CD4-positive, alpha-beta memory T cell (primary cell): ENCODE measurements around the gene LRP11. TPM values are rescaled to one million over a fixed set of nuclear protein-coding genes. Genes with fewer than 3 reads are reported as not detected.

Experiments used
- CTCF ChIA-PET: fragments of 350-600 bp; sonication (Branson Sonifier 250); formaldehyde crosslinking; loops from one replicate; lab custom pipeline; 2021; ENCODE audit warnings: inconsistent platforms; ENCODE audit not compliant: partially characterized antibody; lab: Charles Lee
- POLR2A ChIA-PET: fragments of 350-600 bp; sonication (Branson Sonifier 250); formaldehyde crosslinking; loops from one replicate; lab custom pipeline; 2021; ENCODE audit not compliant: partially characterized antibody; lab: Charles Lee
- DNase-seq, 5 donors: peaks; one replicate each; pipeline versions ENCODE4 v3.0.0 to v3.0.0-alpha.2; 2020 to 2022; ENCODE audit warnings: mixed read lengths in 1 of 5
- H3K27ac ChIP-seq: one replicate; pipeline ENCODE4 v1.7.0; 2013; ENCODE audit warnings: low read depth, low read length
- H3K27me3 ChIP-seq: 2 replicates; pipeline ENCODE4 v1.7.0; 2013; ENCODE audit warnings: mild to moderate bottlenecking, low read length, moderate library complexity; ENCODE audit not compliant: insufficient read depth
- H3K36me3 ChIP-seq: 2 replicates; pipeline ENCODE4 v1.7.0; 2013; ENCODE audit warnings: mild to moderate bottlenecking, low read length, moderate library complexity; ENCODE audit not compliant: insufficient read depth
- H3K4me1 ChIP-seq: 2 replicates; pipeline ENCODE4 v1.7.0; 2013; ENCODE audit warnings: mild to moderate bottlenecking, low read length, moderate library complexity; ENCODE audit not compliant: insufficient read depth
- H3K4me3 ChIP-seq, 2 donors: one replicate each; pipeline ENCODE4 v1.7.0; 2013; ENCODE audit warnings: low read length in 2 of 2, mild to moderate bottlenecking in 1 of 2
- H3K9me3 ChIP-seq, 2 donors: one replicate each; pipeline ENCODE4 v1.7.0; 2013; ENCODE audit warnings: low read length in 2 of 2, control low read depth in 1 of 2; ENCODE audit not compliant: control insufficient read depth in 1 of 2
- H3K27ac Mint-ChIP-seq, 7 donors: one replicate each; pipeline ENCODE4 v1.8.0; 2020 to 2021; ENCODE audit warnings: mixed read lengths in 7 of 7, mild to moderate bottlenecking in 6 of 7, inconsistent platforms in 3 of 7, moderate library complexity in 3 of 7
- H3K27me3 Mint-ChIP-seq, 2 donors: one replicate each; pipeline ENCODE4 v1.8.0; 2020 to 2021; ENCODE audit warnings: mixed read lengths in 2 of 2
- H3K36me3 Mint-ChIP-seq, 2 donors: one replicate each; pipeline ENCODE4 v1.8.0; 2020 to 2021; ENCODE audit warnings: mixed read lengths in 2 of 2, inconsistent platforms in 1 of 2, mild to moderate bottlenecking in 1 of 2
- H3K4me1 Mint-ChIP-seq, 4 donors: one replicate each; pipeline ENCODE4 v1.8.0; 2020 to 2021; ENCODE audit warnings: mixed read lengths in 4 of 4, mild to moderate bottlenecking in 1 of 4
- H3K4me3 Mint-ChIP-seq, 8 donors: one replicate each; pipeline ENCODE4 v1.8.0; 2020 to 2021; ENCODE audit warnings: mixed read lengths in 8 of 8, mild to moderate bottlenecking in 7 of 8, moderate library complexity in 6 of 8, inconsistent platforms in 3 of 8
- H3K9me3 Mint-ChIP-seq, 8 donors: one replicate each; pipeline ENCODE4 v1.8.0; 2020 to 2021; ENCODE audit warnings: mixed read lengths in 8 of 8, mild to moderate bottlenecking in 5 of 8, inconsistent platforms in 3 of 8, moderate library complexity in 1 of 8
- intact Hi-C: fragments of 100-400 bp; cut with micrococcal nuclease; formaldehyde crosslinking; loops from one replicate; pipeline ENCODE4 v1.15.1; 2023
- polyA plus RNA-seq, 2 donors: library from polyadenylated mRNA; unstranded; fragments of 300-500 nt; fragmentation: Illumina TruSeq; gene quantifications; one replicate each; pipeline ENCODE4 v1.2.3, GENCODE V29; 2021
- total RNA-seq, 2 experiments: library from RNA; stranded (reverse); gene quantifications; one replicate each; pipeline ENCODE4 v1.2.3, GENCODE V29; 2021

Gene LRP11
- total and polyA plus RNA-seq, 4 experiments from 2014 or later = 1.2 to 5.6 (median 3.0) TPM

- peaks cover 0 to 2% of the 10 kb centered on the region in 2 donors for H3K27me3 Mint-ChIP-seq
- H3K36me3 Mint-ChIP-seq = no peaks in the 10 kb centered on the region
- no peaks in the 10 kb centered on the region for H3K4me1 Mint-ChIP-seq
- no peak overlapping the region for H3K4me3 Mint-ChIP-seq
- no peaks in the 10 kb centered on the region for H3K9me3 Mint-ChIP-seq
- H3K27ac Mint-ChIP-seq = peak overlapping the region in 1 of 7 donors; percentile 19
- ChIA-PET POLR2A (no interaction called here), CTCF (interaction anchor here (0.7 to 3.2 kb wide), 12 partner anchors 9 to 297 kb away, joined by 3 to 12 read pairs (median 4); partner anchors contain the start of gene LRP11)
- DNase-seq = peak in 3 of 5 donors; percentile 11 to 15 (median 14)
- Histone ChIP-seq H3K4me3 (no peak overlapping the region), H3K36me3 (no peaks in the 10 kb centered on the region), H3K27ac (no peak overlapping the region), H3K27me3 (no peaks in the 10 kb centered on the region), H3K9me3 (no peaks in the 10 kb centered on the region), H3K4me1 (no peaks in the 10 kb centered on the region)
- intact Hi-C loops = loop anchor here (1.0 kb wide), 1 partner anchor 24 kb away; the partner anchor contains the start of gene LRP11
These were observed 23.6 kb downstream of the LRP11 start for GRCh38 chr6:149840345-149841075.

- H3K27ac ChIP-seq = no peak overlapping the region
- Mint-ChIP-seq H3K9me3 (no peaks in the 10 kb centered on the region), H3K36me3 (no peaks in the 10 kb centered on the region), H3K4me3 (no peak overlapping the region), H3K4me1 (peaks cover 0 to 4% (median 2%) of the 10 kb centered on the region in 4 donors), H3K27ac (no peak overlapping the region), H3K27me3 (peaks cover 0 to 2% of the 10 kb centered on the region in 2 donors)
- H3K27me3 ChIP-seq = no peaks in the 10 kb centered on the region
- H3K4me3 ChIP-seq = no peak overlapping the region
- peak; percentile 69 to 78 (median 70) for DNase-seq
- H3K9me3 ChIP-seq = no peaks in the 10 kb centered on the region
- intact Hi-C loops = loop anchor here (1.0 to 2.0 kb wide), 5 partner anchors 31 to 560 kb away; no protein-coding TSS in a partner anchor
- CTCF ChIA-PET = interaction anchor here (0.7 to 3.2 kb wide), 21 partner anchors 9 to 236 kb away, joined by 3 to 18 read pairs (median 4); no protein-coding TSS in a partner anchor
- H3K4me1 ChIP-seq = peaks cover 3% of the 10 kb centered on the region
- no peaks in the 10 kb centered on the region for H3K36me3 ChIP-seq
- POLR2A ChIA-PET = no interaction called here
These were observed 29.4 kb downstream of the LRP11 start for GRCh38 chr6:149834513-149835481.

GRCh38 chr6:149833651-149834050, 30.5 kb downstream of the LRP11 start:
- Histone ChIP-seq H3K36me3 (no peaks in the 10 kb centered on the region), H3K4me3 (no peak overlapping the region), H3K27ac (no peak overlapping the region), H3K27me3 (no peaks in the 10 kb centered on the region), H3K9me3 (no peaks in the 10 kb centered on the region), H3K4me1 (peaks cover 3% of the 10 kb centered on the region)
- H3K27ac Mint-ChIP-seq = no peak overlapping the region
- no peaks in the 10 kb centered on the region for H3K36me3 Mint-ChIP-seq
- no peak overlapping the region for H3K4me3 Mint-ChIP-seq
- DNase-seq = no peak
- peaks cover 0 to 4% (median 2%) of the 10 kb centered on the region in 4 donors for H3K4me1 Mint-ChIP-seq
- H3K27me3 Mint-ChIP-seq = no peaks in the 10 kb centered on the region
- POLR2A ChIA-PET = no interaction called here
- no peaks in the 10 kb centered on the region for H3K9me3 Mint-ChIP-seq
- CTCF ChIA-PET = interaction anchor here (1.0 to 1.8 kb wide), 4 partner anchors 9 to 123 kb away, joined by 4 to 7 read pairs (median 5); no protein-coding TSS in a partner anchor
- intact Hi-C loops = loop anchor here (1.0 to 2.0 kb wide), 5 partner anchors 32 to 561 kb away; no protein-coding TSS in a partner anchor

- H3K9me3 ChIP-seq = no peaks in the 10 kb centered on the region
- Mint-ChIP-seq H3K4me1 (peaks cover 0 to 4% (median 2%) of the 10 kb centered on the region in 4 donors), H3K4me3 (no peak overlapping the region), H3K36me3 (no peaks in the 10 kb centered on the region), H3K27me3 (no peaks in the 10 kb centered on the region), H3K27ac (no peak overlapping the region), H3K9me3 (no peaks in the 10 kb centered on the region)
- H3K4me1 ChIP-seq = peaks cover 3% of the 10 kb centered on the region
- DNase-seq = no peak
- H3K27ac ChIP-seq = no peak overlapping the region
- intact Hi-C loops = no loop called here
- no peak overlapping the region for H3K4me3 ChIP-seq
- H3K27me3 ChIP-seq = no peaks in the 10 kb centered on the region
- ChIA-PET POLR2A (no interaction called here), CTCF (interaction anchor here (1.0 to 2.3 kb wide), 5 partner anchors 8 to 185 kb away, joined by 3 to 10 read pairs (median 4); no protein-coding TSS in a partner anchor)
- no peaks in the 10 kb centered on the region for H3K36me3 ChIP-seq
These were observed 32.8 kb downstream of the LRP11 start for GRCh38 chr6:149831308-149831820.

GRCh38 chr6:149830731-149831307, 33.3 kb downstream of the LRP11 start:
- ChIA-PET POLR2A (no interaction called here), CTCF (interaction anchor here (1.0 to 2.3 kb wide), 7 partner anchors 9 to 186 kb away, joined by 3 to 10 read pairs (median 4); no protein-coding TSS in a partner anchor)
- intact Hi-C loops = no loop called here
- Histone ChIP-seq H3K36me3 (no peaks in the 10 kb centered on the region), H3K4me3 (no peak overlapping the region), H3K9me3 (no peaks in the 10 kb centered on the region), H3K27me3 (no peaks in the 10 kb centered on the region), H3K4me1 (peaks cover 3% of the 10 kb centered on the region), H3K27ac (no peak overlapping the region)
- Mint-ChIP-seq H3K4me1 (peaks cover 0 to 4% (median 2%) of the 10 kb centered on the region in 4 donors), H3K27ac (no peak overlapping the region), H3K27me3 (no peaks in the 10 kb centered on the region), H3K9me3 (no peaks in the 10 kb centered on the region), H3K4me3 (no peak overlapping the region), H3K36me3 (no peaks in the 10 kb centered on the region)
- DNase-seq = no peak

GRCh38 chr6:149825292-149825691, 38.9 kb downstream of the LRP11 start:
- Histone ChIP-seq H3K9me3 (no peaks in the 10 kb centered on the region), H3K27ac (no peak overlapping the region), H3K36me3 (no peaks in the 10 kb centered on the region), H3K27me3 (no peaks in the 10 kb centered on the region), H3K4me3 (no peak overlapping the region), H3K4me1 (no peaks in the 10 kb centered on the region)
- DNase-seq = no peak
- POLR2A ChIA-PET = no interaction called here
- Mint-ChIP-seq H3K4me3 (no peak overlapping the region), H3K27ac (no peak overlapping the region), H3K4me1 (peaks cover 0 to 1% (median 0%) of the 10 kb centered on the region in 4 donors), H3K36me3 (no peaks in the 10 kb centered on the region), H3K9me3 (no peaks in the 10 kb centered on the region), H3K27me3 (peaks cover 0 to 1% of the 10 kb centered on the region in 2 donors)
- intact Hi-C loops = no loop called here
- CTCF ChIA-PET = interaction anchor here (1.6 to 2.8 kb wide), 2 partner anchors 9 to 11 kb away, joined by 5 to 11 read pairs; no protein-coding TSS in a partner anchor
